Measurements from ENCODE around the gene CPE. TPM values are rescaled to one million over a fixed set of nuclear protein-coding genes. Genes with fewer than 3 reads are reported as not detected.

The CPE gene
- total and polyA plus RNA-seq, 4 donors = 3.0 to 5.6 (median 4.5) TPM

DNA sequence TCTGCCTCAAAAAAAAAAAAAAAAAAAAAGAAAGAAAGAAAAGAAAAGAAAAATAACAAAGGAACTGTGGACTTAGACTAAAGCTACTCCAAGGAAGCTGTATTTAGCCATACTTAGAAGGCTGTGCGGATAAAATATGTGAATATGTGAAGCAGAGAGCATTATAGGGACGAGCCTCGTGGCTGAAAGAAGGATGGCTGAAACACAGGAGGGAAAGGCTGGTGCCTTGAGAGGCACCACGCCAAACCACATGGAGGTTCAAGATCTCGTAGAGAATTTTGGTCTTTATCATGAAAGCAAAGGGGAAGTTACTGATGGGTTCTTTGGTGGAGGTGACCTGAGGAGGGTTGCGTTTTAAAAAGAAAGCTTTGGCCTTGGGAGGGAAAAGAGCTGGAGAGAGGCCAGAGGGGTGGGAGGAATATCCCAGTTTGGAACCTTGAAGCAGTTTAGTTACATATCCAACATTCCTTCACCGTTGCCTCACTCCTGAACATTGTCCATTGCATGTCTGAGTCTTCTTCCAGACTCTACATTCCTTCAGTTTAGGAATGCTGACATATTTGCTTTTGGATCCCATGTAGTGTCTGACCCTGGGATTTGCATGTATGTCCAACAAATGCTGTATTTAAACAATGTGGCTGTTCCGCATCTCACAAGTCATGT, 82.5 kb downstream of the CPE start:
- Histone ChIP-seq H3K27me3 (ENCODE audit: control insufficient read depth in 4 of 4, insufficient read depth in 4 of 4, low read length in 3 of 4) (no peaks in the 10 kb centered on the region), H3K36me3 (ENCODE audit: control insufficient read depth in 4 of 4, insufficient read depth in 3 of 4, low read depth in 1 of 4, low read length in 3 of 4) (no peaks in the 10 kb centered on the region), H3K4me3 (ENCODE audit: low read depth in 1 of 3, low read length in 3 of 3) (no peak overlapping the region), H3K27ac (ENCODE audit: low read depth in 1 of 2, low read length in 2 of 2) (no peak overlapping the region), H3K4me1 (ENCODE audit: control insufficient read depth in 4 of 4, insufficient read depth in 4 of 4, low read length in 3 of 4) (peaks cover 0 to 3% (median 0%) of the 10 kb centered on the region in 4 donors), H3K9me3 (ENCODE audit: control insufficient read depth in 4 of 4, low read length in 3 of 4) (no peaks in the 10 kb centered on the region), H3K9ac (ENCODE audit: low read depth in 1 of 2, low read length in 2 of 2) (no peak overlapping the region)
- WGBS = 79% methylated on average over 8 of the region's 8 CpGs
- DNase-seq (ENCODE audit: low spot score) = no peak
- TF ChIP-seq, protein P1, sequence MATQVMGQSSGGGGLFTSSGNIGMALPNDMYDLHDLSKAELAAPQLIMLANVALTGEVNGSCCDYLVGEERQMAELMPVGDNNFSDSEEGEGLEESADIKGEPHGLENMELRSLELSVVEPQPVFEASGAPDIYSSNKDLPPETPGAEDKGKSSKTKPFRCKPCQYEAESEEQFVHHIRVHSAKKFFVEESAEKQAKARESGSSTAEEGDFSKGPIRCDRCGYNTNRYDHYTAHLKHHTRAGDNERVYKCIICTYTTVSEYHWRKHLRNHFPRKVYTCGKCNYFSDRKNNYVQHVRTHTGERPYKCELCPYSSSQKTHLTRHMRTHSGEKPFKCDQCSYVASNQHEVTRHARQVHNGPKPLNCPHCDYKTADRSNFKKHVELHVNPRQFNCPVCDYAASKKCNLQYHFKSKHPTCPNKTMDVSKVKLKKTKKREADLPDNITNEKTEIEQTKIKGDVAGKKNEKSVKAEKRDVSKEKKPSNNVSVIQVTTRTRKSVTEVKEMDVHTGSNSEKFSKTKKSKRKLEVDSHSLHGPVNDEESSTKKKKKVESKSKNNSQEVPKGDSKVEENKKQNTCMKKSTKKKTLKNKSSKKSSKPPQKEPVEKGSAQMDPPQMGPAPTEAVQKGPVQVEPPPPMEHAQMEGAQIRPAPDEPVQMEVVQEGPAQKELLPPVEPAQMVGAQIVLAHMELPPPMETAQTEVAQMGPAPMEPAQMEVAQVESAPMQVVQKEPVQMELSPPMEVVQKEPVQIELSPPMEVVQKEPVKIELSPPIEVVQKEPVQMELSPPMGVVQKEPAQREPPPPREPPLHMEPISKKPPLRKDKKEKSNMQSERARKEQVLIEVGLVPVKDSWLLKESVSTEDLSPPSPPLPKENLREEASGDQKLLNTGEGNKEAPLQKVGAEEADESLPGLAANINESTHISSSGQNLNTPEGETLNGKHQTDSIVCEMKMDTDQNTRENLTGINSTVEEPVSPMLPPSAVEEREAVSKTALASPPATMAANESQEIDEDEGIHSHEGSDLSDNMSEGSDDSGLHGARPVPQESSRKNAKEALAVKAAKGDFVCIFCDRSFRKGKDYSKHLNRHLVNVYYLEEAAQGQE (IDR thresholded peaks at IDR 0.05) = no peak
- no peak for TF ChIP-seq FOXA2 (IDR thresholded peaks at IDR 0.05)
- no peak for TF ChIP-seq RAD21 (IDR thresholded peaks at IDR 0.05)
- TF ChIP-seq, protein P2, sequence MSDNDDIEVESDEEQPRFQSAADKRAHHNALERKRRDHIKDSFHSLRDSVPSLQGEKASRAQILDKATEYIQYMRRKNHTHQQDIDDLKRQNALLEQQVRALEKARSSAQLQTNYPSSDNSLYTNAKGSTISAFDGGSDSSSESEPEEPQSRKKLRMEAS (IDR thresholded peaks at IDR 0.05) = no peak
- no peak for TF ChIP-seq YY1 (IDR thresholded peaks at IDR 0.05)
- no peak for TF ChIP-seq TAF1 (conservative IDR thresholded peaks at IDR 0.05)
- TF ChIP-seq, protein P3, sequence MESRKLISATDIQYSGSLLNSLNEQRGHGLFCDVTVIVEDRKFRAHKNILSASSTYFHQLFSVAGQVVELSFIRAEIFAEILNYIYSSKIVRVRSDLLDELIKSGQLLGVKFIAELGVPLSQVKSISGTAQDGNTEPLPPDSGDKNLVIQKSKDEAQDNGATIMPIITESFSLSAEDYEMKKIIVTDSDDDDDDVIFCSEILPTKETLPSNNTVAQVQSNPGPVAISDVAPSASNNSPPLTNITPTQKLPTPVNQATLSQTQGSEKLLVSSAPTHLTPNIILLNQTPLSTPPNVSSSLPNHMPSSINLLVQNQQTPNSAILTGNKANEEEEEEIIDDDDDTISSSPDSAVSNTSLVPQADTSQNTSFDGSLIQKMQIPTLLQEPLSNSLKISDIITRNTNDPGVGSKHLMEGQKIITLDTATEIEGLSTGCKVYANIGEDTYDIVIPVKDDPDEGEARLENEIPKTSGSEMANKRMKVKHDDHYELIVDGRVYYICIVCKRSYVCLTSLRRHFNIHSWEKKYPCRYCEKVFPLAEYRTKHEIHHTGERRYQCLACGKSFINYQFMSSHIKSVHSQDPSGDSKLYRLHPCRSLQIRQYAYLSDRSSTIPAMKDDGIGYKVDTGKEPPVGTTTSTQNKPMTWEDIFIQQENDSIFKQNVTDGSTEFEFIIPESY (IDR thresholded peaks at IDR 0.05) = no peak
- no peak for TF ChIP-seq RXRA (IDR thresholded peaks at IDR 0.05)

DNA sequence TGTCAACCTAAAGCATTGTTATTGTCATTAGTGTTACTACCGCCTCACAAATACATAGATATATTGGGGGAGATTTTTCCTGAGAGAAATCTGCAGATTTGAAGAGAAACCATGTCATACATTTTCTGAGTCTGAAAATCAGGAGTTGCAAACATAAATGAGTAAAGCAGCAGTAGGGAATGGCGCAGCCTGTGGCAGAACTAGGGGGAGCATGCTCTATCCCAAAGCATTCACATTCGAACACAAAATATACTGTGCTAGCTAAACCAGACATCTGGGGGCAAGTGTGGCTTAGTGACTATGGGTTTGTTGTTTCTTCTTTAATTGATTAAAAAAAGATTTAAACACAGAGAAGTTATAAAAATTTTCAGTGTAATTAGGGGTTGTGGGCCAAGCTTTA, 83.2 kb downstream of the CPE start:
- no peak for TF ChIP-seq GABPA (IDR thresholded peaks at IDR 0.05 in 1 of 2, conservative IDR thresholded peaks at IDR 0.05 in 1 of 2)
- TF ChIP-seq, protein P4, sequence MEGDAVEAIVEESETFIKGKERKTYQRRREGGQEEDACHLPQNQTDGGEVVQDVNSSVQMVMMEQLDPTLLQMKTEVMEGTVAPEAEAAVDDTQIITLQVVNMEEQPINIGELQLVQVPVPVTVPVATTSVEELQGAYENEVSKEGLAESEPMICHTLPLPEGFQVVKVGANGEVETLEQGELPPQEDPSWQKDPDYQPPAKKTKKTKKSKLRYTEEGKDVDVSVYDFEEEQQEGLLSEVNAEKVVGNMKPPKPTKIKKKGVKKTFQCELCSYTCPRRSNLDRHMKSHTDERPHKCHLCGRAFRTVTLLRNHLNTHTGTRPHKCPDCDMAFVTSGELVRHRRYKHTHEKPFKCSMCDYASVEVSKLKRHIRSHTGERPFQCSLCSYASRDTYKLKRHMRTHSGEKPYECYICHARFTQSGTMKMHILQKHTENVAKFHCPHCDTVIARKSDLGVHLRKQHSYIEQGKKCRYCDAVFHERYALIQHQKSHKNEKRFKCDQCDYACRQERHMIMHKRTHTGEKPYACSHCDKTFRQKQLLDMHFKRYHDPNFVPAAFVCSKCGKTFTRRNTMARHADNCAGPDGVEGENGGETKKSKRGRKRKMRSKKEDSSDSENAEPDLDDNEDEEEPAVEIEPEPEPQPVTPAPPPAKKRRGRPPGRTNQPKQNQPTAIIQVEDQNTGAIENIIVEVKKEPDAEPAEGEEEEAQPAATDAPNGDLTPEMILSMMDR (IDR thresholded peaks at IDR 0.05; ENCODE audit: low read depth, low read length, missing input control) = no peak
- H3K4me1 ChIP-seq (ENCODE audit: control insufficient read depth in 4 of 4, insufficient read depth in 4 of 4, low read length in 3 of 4) = peaks cover 0 to 3% (median 0%) of the 10 kb centered on the region in 4 donors
- H3K27me3 ChIP-seq (ENCODE audit: control insufficient read depth in 4 of 4, insufficient read depth in 4 of 4, low read length in 3 of 4) = no peaks in the 10 kb centered on the region
- no peak for DNase-seq (ENCODE audit: low spot score)
- no peak overlapping the region for H3K4me3 ChIP-seq (ENCODE audit: low read depth in 1 of 3, low read length in 3 of 3)
- no peaks in the 10 kb centered on the region for H3K36me3 ChIP-seq (ENCODE audit: control insufficient read depth in 4 of 4, insufficient read depth in 3 of 4, low read depth in 1 of 4, low read length in 3 of 4)
- WGBS = 92% methylated on average over 3 of the region's 3 CpGs
- H3K27ac ChIP-seq (ENCODE audit: low read depth in 1 of 2, low read length in 2 of 2) = no peak overlapping the region
- no peaks in the 10 kb centered on the region for H3K9me3 ChIP-seq (ENCODE audit: control insufficient read depth in 4 of 4, low read length in 3 of 4)
- H3K9ac ChIP-seq (ENCODE audit: low read depth in 1 of 2, low read length in 2 of 2) = no peak overlapping the region
